GM19463 (cell line): ENCODE results near the gene RAD9A.

Experiments used
- ATAC-seq: cut with Tn5 transposase; IDR thresholded peaks from one replicate; pipeline ENCODE4 v1.9.1; 2021; ENCODE audit warnings: mild to moderate bottlenecking, moderate library complexity; ENCODE audit not compliant: unreplicated experiment

RAD9A gene

GRCh38 chr11:67408437-67409200, 16.8 kb downstream of the RAD9A start:
- no peak for ATAC-seq

- peak; percentile 43 for ATAC-seq
Measured at GRCh38 chr11:67409261-67409666, 17.5 kb downstream of the RAD9A start.

- peak; percentile 6 for ATAC-seq
Measured at GRCh38 chr11:67409781-67410368, 18.1 kb downstream of the RAD9A start.

GRCh38 chr11:67410369-67410831, 18.6 kb downstream of the RAD9A start:
- ATAC-seq: no peak

- no peak for ATAC-seq
Measured at GRCh38 chr11:67410984-67411784, 19.4 kb downstream of the RAD9A start.

GRCh38 chr11:67411785-67412152, 20.0 kb downstream of the RAD9A start:
- ATAC-seq: no peak

- no peak for ATAC-seq
Measured at GRCh38 chr11:67412495-67413179, 20.9 kb downstream of the RAD9A start.

- no peak for ATAC-seq
Measured at GRCh38 chr11:67413266-67413849, 21.6 kb downstream of the RAD9A start.

- ATAC-seq: no peak
Measured at GRCh38 chr11:67415501-67416304, 23.9 kb downstream of the RAD9A start, which contains the start of gene CARNS1. TSS of gene CARNS1 (plus strand) at chr11:67415678. CDS start at chr11:67416200, 522 bp downstream.

- no peak for ATAC-seq
Measured at GRCh38 chr11:67416416-67417335, 24.9 kb downstream of the RAD9A start.

GRCh38 chr11:67417425-67417824, 25.6 kb downstream of the RAD9A start:
- ATAC-seq: no peak

- ATAC-seq: no peak
Measured at GRCh38 chr11:67418476-67419281, 26.9 kb downstream of the RAD9A start.

- ATAC-seq: no peak
Measured at GRCh38 chr11:67419325-67420049, 27.7 kb downstream of the RAD9A start.

- no peak for ATAC-seq
Measured at GRCh38 chr11:67420147-67420645, 28.4 kb downstream of the RAD9A start.

GRCh38 chr11:67420646-67421429, 29.1 kb downstream of the RAD9A start:
- peak; percentile 88 for ATAC-seq

GRCh38 chr11:67421430-67422031, 29.7 kb downstream of the RAD9A start:
- peak; percentile 8 for ATAC-seq
